Endothelial cell of umbilical vein (primary cell): Measurements from ENCODE around the gene GRWD1. TPM values are rescaled to one million over a fixed set of nuclear protein-coding genes. Genes with fewer than 3 reads are reported as not detected.

Source experiments
- BruUV-seq: library from RNA; stranded (reverse); fragments of 400-500 nt; replicated peaks from 2 replicates; lab custom pipeline; 2021; lab: Mats Ljungman, UMichigan
- CTCF ChIA-PET: fragments of 300-600, 350-600 bp; sonication (Branson Sonifier 250); formaldehyde crosslinking; loops from one replicate; lab custom pipeline; 2021; ENCODE audit warnings: antibody characterized with exemption, inconsistent platforms; lab: Charles Lee
- POLR2A ChIA-PET: fragments of 300-600, 350-600 bp; sonication (Branson Sonifier 250); formaldehyde crosslinking; loops from one replicate; lab custom pipeline; 2021; ENCODE audit warnings: antibody characterized with exemption, inconsistent platforms; lab: Charles Lee
- DNase-seq: peaks from one replicate; pipeline ENCODE4 v3.0.0-alpha.2; 2011; ENCODE audit warnings: low read depth, low spot score
- FAIRE-seq: peaks from 2 replicates; lab custom pipeline; 2011; peaks lifted over from hg19 to GRCh38; lab: Jason Lieb, UNC
- H2AFZ ChIP-seq: 2 replicates; pipeline ENCODE4 v1.6.0; 2012; ENCODE audit warnings: low read depth, low read length, control low read depth, inconsistent platforms
- H3K27ac ChIP-seq: 2 replicates; pipeline ENCODE4 v1.5.1; 2011; ENCODE audit warnings: low read depth, mild to moderate bottlenecking, control low read depth, low read length, moderate library complexity; ENCODE audit not compliant: insufficient read depth
- H3K27me3 ChIP-seq, 2 experiments: 2 replicates each; pipeline versions ENCODE4 v1.6.0 to v1.6.1; 2011; ENCODE audit warnings: low read length in 2 of 2, mixed read lengths in 1 of 2; ENCODE audit not compliant: control insufficient read depth in 2 of 2, insufficient read depth in 2 of 2
- H3K36me3 ChIP-seq, 2 experiments: 2 replicates in 1 of 2; 3 replicates in 1 of 2; pipeline ENCODE4 v1.5.1; 2011; ENCODE audit warnings: low read length in 2 of 2, mild to moderate bottlenecking in 1 of 2, moderate library complexity in 1 of 2; ENCODE audit not compliant: control insufficient read depth in 2 of 2, insufficient read depth in 2 of 2; ENCODE audit errors: extremely low read depth in 1 of 2
- H3K4me1 ChIP-seq: 3 replicates; pipeline ENCODE4 v1.5.1; 2011; ENCODE audit warnings: mild to moderate bottlenecking, low read length; ENCODE audit not compliant: control insufficient read depth, insufficient read depth; ENCODE audit errors: extremely low read depth
- H3K4me2 ChIP-seq: 2 replicates; pipeline ENCODE4 v1.6.1; 2011; ENCODE audit warnings: low read length, control low read depth, mixed read lengths; ENCODE audit not compliant: insufficient read depth
- H3K4me3 ChIP-seq, 3 experiments: fragments of 200-600 bp in 1 of 3; sonication (generic), shearing (Covaris generic) in 1 of 3; replicated peaks in 1 of 3; 2 replicates each; pipeline ENCODE4 v1.5.1; 2011 to 2016; ENCODE audit warnings: control low read depth in 3 of 3, low read length in 3 of 3, mild to moderate bottlenecking in 2 of 3, inconsistent platforms in 1 of 3, low read depth in 1 of 3, moderate library complexity in 1 of 3; ENCODE audit not compliant: insufficient read depth in 1 of 3
- H3K79me2 ChIP-seq: 2 replicates; pipeline ENCODE4 v1.6.0; 2012; ENCODE audit warnings: low read length, inconsistent platforms; ENCODE audit not compliant: control insufficient read depth, insufficient read depth
- H3K9ac ChIP-seq: replicated peaks from 2 replicates; pipeline ENCODE3; 2011; ENCODE audit warnings: low read length, control low read depth; ENCODE audit not compliant: insufficient read depth; ENCODE audit errors: extremely low read depth
- H3K9me1 ChIP-seq: replicated peaks from 3 replicates; pipeline ENCODE4 v1.6.0; 2011; ENCODE audit warnings: mild to moderate bottlenecking, low read length; ENCODE audit not compliant: control insufficient read depth, insufficient read depth; ENCODE audit errors: extremely low read depth
- H3K9me3 ChIP-seq: replicated peaks from 2 replicates; pipeline ENCODE4 v1.5.1; 2012; ENCODE audit warnings: low read length, inconsistent platforms; ENCODE audit not compliant: control insufficient read depth, insufficient read depth
- H4K20me1 ChIP-seq: replicated peaks from 2 replicates; pipeline ENCODE3; 2011; ENCODE audit warnings: mild to moderate bottlenecking, low read length; ENCODE audit not compliant: control insufficient read depth, insufficient read depth; ENCODE audit errors: extremely low read depth
- EZH2 ChIP-seq: IDR thresholded peaks from 2 replicates; pipeline ENCODE4 v1.6.1; 2012; ENCODE audit warnings: borderline replicate concordance, low read depth, mild to moderate bottlenecking, moderate library complexity, low read length, inconsistent platforms; ENCODE audit not compliant: severe bottlenecking
- FOS ChIP-seq: IDR thresholded peaks from 2 replicates; pipeline ENCODE4 v1.6.1; 2011; ENCODE audit warnings: mild to moderate bottlenecking, low read length, moderate library complexity, borderline replicate concordance; ENCODE audit not compliant: insufficient read depth
- dilution Hi-C: fragments of 300-500 bp; cut with MboI; formaldehyde crosslinking; loops from one replicate; pipeline ENCODE4 v1.15.0; 2019; ENCODE audit warnings: low sequenced_read_pairs; ENCODE audit not compliant: extremely low pct_ligation_motif_present
- intact Hi-C: fragments of 100-400 bp; cut with micrococcal nuclease; formaldehyde crosslinking; loops from one replicate; pipeline ENCODE4 v1.10.0; 2022
- polyA plus RNA-seq, 4 experiments: library from polyadenylated mRNA; depleted of rRNA in 3 of 4; stranded (reverse) in 3 of 4; unstranded in 1 of 4; fragments of >200 nt; gene quantifications; 2 replicates each; pipeline versions ENCODE4 v1.2.1 to v1.2.3, GENCODE V29; 2011 to 2012; ENCODE audit warnings: missing spikeins in 1 of 4
- total RNA-seq: library from RNA; stranded (reverse); gene quantifications from 2 replicates; pipeline ENCODE4 v1.2.3, GENCODE V29; 2021
- TF ChIP-seq, protein P1 (sequence below): IDR thresholded peaks from 2 replicates; pipeline ENCODE4 v1.6.1; 2011; ENCODE audit not compliant: insufficient read depth, insufficient read length
- TF ChIP-seq, protein P2 (sequence below), 2 donors: IDR thresholded peaks; 1 replicate in 1 of 2; 2 replicates in 1 of 2; pipeline ENCODE4 v1.5.1; 2011; ENCODE audit warnings: low read length in 2 of 2, mild to moderate bottlenecking in 2 of 2, moderate library complexity in 2 of 2, control low read depth in 1 of 2, inconsistent platforms in 1 of 2, low read depth in 1 of 2; ENCODE audit not compliant: insufficient read depth in 1 of 2; ENCODE audit errors: extremely low read depth in 1 of 2

GRWD1 gene
- total and polyA plus RNA-seq, 2 donors (not counting 3 experiments of a cell fraction or from before 2014, with no cell fraction given): 26.3 to 52.7 TPM

DNA sequence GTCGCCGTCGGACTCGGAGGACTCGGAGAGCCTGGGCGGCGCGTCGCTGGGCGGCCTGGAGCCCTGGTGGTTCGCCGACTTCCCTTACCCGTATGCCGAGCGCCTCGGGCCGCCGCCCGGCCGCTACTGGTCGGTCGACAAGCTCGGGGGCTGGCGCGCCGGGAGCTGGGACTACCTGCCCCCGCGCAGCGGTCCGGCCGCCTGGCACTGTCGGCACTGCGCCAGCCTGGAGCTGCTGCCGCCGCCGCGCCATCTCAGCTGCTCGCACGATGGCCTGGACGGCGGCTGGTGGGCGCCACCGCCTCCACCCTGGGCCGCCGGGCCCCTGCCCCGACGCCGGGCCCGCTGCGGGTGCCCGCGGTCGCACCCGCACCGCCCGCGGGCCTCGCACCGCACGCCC lies 2.5 kb upstream of the GRWD1 start:
- Histone ChIP-seq H3K4me2 (no peak overlapping the region), H3K36me3 (peaks cover 0 to 2% of the 10 kb centered on the region in 2 experiments), H3K9me1 (no peaks in the 10 kb centered on the region), H3K27ac (no peak overlapping the region), H3K27me3 (peaks cover 7 to 19% of the 10 kb centered on the region in 2 experiments), H3K9me3 (no peaks in the 10 kb centered on the region), H4K20me1 (no peaks in the 10 kb centered on the region), H3K4me1 (peaks cover 17% of the 10 kb centered on the region), H3K4me3 (peak overlapping the region in 1 of 3 experiments; percentile 25), H3K9ac (no peak overlapping the region), H2AFZ (no peak overlapping the region), H3K79me2 (peaks cover 9% of the 10 kb centered on the region)
- no peak for FAIRE-seq
- TF ChIP-seq FOS (no peak), EZH2 (peak; percentile 97)
- TF ChIP-seq, protein P1, sequence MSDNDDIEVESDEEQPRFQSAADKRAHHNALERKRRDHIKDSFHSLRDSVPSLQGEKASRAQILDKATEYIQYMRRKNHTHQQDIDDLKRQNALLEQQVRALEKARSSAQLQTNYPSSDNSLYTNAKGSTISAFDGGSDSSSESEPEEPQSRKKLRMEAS: no peak
- BruUV-seq: no TSS peak
- ChIA-PET CTCF (interaction anchor here (0.6 to 1.5 kb wide), 3 partner anchors 52 to 1147 kb away, joined by 3 to 5 read pairs (median 3); partner anchors contain the start of gene KDELR1), POLR2A (no interaction called here)
- no peak for DNase-seq
- dilution Hi-C loops: no loop called here
- intact Hi-C loops: no loop called here

DNA sequence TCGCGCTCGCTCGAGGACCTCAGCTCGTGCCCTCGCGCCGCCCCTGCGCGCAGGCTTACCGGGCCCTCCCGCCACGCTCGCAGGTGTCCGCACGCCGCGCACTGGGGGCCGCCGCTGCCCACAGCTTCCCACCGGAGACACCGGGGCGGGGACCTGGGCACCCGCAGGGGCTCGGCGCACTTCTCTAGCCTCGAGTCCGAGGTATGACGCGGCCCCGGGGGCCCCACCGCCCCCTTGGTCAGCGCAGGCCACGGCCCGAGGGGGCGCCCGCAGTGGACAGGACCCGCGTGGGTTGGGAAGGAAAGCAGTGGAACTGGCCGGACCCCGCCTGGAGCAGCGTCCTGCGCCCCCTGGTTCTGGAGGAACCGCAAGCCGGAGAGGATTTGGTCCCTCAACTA lies 2.1 kb upstream of the GRWD1 start:
- Histone ChIP-seq H3K9ac (no peak overlapping the region), H3K27ac (no peak overlapping the region), H3K9me3 (no peaks in the 10 kb centered on the region), H3K9me1 (no peaks in the 10 kb centered on the region), H3K4me1 (peaks cover 17% of the 10 kb centered on the region), H3K27me3 (peaks cover 7 to 19% of the 10 kb centered on the region in 2 experiments), H3K36me3 (peaks cover 0 to 5% of the 10 kb centered on the region in 2 experiments), H4K20me1 (no peaks in the 10 kb centered on the region), H3K4me2 (no peak overlapping the region), H2AFZ (no peak overlapping the region), H3K79me2 (peaks cover 10% of the 10 kb centered on the region), H3K4me3 (no peak overlapping the region)
- DNase-seq (no peak), FAIRE-seq (no peak)
- CTCF ChIA-PET: interaction anchor here (0.6 to 1.5 kb wide), 3 partner anchors 52 to 1147 kb away, joined by 3 to 5 read pairs (median 3); partner anchors contain the start of gene KDELR1
- dilution Hi-C loops (no loop called here), intact Hi-C loops (loop anchor here (2.0 kb wide), 2 partner anchors 25 to 45 kb away; partner anchors contain the start of gene CYTH2)
- no TSS peak for BruUV-seq
- peak; percentile 78 for TF ChIP-seq EZH2
- TF ChIP-seq, protein P2, sequence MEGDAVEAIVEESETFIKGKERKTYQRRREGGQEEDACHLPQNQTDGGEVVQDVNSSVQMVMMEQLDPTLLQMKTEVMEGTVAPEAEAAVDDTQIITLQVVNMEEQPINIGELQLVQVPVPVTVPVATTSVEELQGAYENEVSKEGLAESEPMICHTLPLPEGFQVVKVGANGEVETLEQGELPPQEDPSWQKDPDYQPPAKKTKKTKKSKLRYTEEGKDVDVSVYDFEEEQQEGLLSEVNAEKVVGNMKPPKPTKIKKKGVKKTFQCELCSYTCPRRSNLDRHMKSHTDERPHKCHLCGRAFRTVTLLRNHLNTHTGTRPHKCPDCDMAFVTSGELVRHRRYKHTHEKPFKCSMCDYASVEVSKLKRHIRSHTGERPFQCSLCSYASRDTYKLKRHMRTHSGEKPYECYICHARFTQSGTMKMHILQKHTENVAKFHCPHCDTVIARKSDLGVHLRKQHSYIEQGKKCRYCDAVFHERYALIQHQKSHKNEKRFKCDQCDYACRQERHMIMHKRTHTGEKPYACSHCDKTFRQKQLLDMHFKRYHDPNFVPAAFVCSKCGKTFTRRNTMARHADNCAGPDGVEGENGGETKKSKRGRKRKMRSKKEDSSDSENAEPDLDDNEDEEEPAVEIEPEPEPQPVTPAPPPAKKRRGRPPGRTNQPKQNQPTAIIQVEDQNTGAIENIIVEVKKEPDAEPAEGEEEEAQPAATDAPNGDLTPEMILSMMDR (IDR thresholded peaks at IDR 0.05; ENCODE audit: extremely low read depth in 1 of 2, insufficient read depth in 1 of 2, low read depth in 1 of 2, low read length in 2 of 2): no peak
- POLR2A ChIA-PET: no interaction called here
